Measurements from ENCODE around the gene RNF31.

DNA sequence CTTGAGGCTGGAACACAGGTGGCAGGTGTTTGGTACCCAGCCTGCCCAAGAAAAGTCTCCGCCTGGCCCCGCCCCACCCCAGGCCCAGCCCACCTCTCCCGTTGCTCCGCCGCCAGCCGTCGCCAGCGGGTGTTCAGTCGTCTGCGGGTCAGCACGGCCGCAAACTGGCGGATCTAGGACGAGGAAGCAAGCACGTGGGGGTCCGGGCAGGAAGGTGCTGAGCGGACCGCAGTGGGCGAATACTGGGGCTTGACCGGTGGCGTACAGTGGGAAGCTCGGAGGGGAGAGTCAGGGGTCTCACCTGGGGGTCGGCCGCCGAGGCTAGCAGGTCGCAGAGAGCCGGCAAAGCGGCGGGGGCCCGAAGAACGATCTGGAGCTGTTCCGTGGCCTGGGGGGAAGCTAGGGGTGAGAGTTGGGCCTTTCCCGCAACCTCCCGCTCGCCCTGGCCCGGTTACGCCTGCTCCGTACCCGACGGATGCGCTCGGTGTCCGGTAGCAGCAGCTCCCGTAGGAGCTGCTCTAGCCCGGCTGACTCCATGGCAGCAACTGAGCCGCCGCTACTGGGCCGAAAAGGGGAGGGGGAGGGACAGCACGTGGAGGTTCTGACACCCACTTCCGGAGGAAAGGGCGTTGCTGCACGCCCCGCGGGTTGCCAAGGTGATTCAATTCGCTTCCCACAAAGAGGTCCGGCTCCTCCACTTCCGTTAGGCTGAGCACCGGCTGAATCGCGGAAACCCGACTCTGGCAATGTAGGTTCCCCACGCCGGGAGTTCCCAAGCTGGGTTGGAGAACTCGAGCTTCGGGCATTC, 41.2 kb downstream of the RNF31 start, which contains the start of gene IPO4:
- TF ChIP-seq, protein P1, sequence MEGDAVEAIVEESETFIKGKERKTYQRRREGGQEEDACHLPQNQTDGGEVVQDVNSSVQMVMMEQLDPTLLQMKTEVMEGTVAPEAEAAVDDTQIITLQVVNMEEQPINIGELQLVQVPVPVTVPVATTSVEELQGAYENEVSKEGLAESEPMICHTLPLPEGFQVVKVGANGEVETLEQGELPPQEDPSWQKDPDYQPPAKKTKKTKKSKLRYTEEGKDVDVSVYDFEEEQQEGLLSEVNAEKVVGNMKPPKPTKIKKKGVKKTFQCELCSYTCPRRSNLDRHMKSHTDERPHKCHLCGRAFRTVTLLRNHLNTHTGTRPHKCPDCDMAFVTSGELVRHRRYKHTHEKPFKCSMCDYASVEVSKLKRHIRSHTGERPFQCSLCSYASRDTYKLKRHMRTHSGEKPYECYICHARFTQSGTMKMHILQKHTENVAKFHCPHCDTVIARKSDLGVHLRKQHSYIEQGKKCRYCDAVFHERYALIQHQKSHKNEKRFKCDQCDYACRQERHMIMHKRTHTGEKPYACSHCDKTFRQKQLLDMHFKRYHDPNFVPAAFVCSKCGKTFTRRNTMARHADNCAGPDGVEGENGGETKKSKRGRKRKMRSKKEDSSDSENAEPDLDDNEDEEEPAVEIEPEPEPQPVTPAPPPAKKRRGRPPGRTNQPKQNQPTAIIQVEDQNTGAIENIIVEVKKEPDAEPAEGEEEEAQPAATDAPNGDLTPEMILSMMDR (IDR thresholded peaks at IDR 0.05; ENCODE audit: low read depth, low read length, poor library complexity, severe bottlenecking) = no peak
- no peak for TF ChIP-seq EZH2phosphoT487 (IDR thresholded peaks at IDR 0.05; ENCODE audit: borderline replicate concordance, low read length)
